Heart left ventricle (tissue), 13 donors: ENCODE measurements around the gene PTPRN2.

Source experiments
- POLR2A ChIP-seq, 2 donors: fragments of 450-650 bp; IDR thresholded peaks; one replicate each; pipeline ENCODE4 v1.6.1; 2017; ENCODE audit warnings: antibody characterized with exemption in 2 of 2, mild to moderate bottlenecking in 2 of 2, moderate library complexity in 2 of 2
- TF ChIP-seq, protein P1 (sequence below), 12 donors: fragments of 200-600 bp; sonication (generic) in 4 of 12; IDR thresholded peaks; one replicate each; pipeline versions ENCODE4 v1.5.0 to v1.8.0; 2018 to 2022; ENCODE audit warnings: antibody characterized with exemption in 12 of 12, mild to moderate bottlenecking in 5 of 12
- donor health status: ischemic (EF 13 %, LVEDD 7.1; RV severe dilation, severe dysfunction).
- donor health status: DM: no; HTN: yes; CAD: no.
- donor health status: DM: no; HTN: no; CAD: no.
- donor health status: ischemic (EF 25% LVEDD 6.9; RV normal size, moderate dysfunction).
- donor health status: ischemic (EF 25% LVEDD 5.7; RV mildly dilated, moderate dysfunction).
- donor health status: ischemic (EF 35%, LVEDD 5.7; RV mildly dilated, moderate dysfunction).
- donor health status: nonischemic (EF 11% LVEDD 7.7; RV severe dilation, severe dysfunction).
- donor health status: DM: yes; HTN: yes; CAD: no.
- donor health status: PGD.
- donor health status: ischemic (EF 29% LVEDD 5.4; RV normal size, mild dysfunction).
- donor health status: nonischemic (EF 23%, LVEDD 6.1; RV moderate dilation, normal function).

GRCh38 chr7:157543276-157543675 lies 1044.3 kb downstream of the PTPRN2 start:
- TF ChIP-seq POLR2A (IDR thresholded peaks at IDR 0.05) = no peak
- TF ChIP-seq, protein P1, sequence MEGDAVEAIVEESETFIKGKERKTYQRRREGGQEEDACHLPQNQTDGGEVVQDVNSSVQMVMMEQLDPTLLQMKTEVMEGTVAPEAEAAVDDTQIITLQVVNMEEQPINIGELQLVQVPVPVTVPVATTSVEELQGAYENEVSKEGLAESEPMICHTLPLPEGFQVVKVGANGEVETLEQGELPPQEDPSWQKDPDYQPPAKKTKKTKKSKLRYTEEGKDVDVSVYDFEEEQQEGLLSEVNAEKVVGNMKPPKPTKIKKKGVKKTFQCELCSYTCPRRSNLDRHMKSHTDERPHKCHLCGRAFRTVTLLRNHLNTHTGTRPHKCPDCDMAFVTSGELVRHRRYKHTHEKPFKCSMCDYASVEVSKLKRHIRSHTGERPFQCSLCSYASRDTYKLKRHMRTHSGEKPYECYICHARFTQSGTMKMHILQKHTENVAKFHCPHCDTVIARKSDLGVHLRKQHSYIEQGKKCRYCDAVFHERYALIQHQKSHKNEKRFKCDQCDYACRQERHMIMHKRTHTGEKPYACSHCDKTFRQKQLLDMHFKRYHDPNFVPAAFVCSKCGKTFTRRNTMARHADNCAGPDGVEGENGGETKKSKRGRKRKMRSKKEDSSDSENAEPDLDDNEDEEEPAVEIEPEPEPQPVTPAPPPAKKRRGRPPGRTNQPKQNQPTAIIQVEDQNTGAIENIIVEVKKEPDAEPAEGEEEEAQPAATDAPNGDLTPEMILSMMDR (IDR thresholded peaks at IDR 0.05) = no peak
